HG03139 (cell line): ENCODE measurements around the gene SLC38A1.

Experiments used
- ATAC-seq: cut with Tn5 transposase; IDR thresholded peaks from one replicate; pipeline ENCODE4 v1.9.1; 2021; ENCODE audit not compliant: unreplicated experiment

Gene SLC38A1

DNA sequence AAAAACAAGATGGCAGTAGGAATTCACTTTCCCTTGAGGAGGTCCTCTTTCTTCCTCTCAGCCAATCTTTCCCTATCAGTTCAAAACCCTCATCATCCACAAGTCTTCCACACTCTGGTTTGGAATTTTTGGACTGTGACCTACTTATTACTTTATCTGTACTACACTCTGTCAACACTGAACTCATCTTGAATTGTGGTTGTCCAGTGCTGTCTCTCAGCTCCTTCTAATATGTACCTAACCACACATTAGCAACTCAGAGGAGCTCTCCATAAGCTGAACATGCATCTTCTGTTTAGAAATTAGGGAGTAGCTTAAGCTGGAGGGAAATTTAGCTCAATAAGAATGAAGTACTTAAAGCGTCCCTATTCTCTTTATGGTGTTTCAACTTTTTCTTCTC, 34.8 kb downstream of the SLC38A1 start:
- ATAC-seq = no peak

DNA sequence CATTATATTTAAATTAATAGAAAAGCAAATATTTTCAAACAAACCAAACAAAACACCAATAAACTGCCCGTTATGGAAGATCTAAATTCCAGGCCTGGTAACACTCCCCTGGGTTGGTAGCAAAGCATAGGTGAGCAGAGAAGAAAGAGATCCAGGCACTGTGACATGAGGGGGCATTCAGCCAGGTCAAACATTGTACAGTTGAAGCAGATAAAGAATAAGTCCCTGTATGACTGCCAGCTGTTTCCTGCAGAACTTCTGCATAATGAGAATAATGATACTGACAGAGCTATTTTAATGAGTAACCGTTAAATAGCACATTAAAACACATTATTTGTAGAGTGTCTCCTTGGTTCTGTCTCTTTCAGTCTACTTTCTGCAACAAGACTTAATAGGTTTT, 35.4 kb downstream of the SLC38A1 start:
- ATAC-seq = no peak

DNA sequence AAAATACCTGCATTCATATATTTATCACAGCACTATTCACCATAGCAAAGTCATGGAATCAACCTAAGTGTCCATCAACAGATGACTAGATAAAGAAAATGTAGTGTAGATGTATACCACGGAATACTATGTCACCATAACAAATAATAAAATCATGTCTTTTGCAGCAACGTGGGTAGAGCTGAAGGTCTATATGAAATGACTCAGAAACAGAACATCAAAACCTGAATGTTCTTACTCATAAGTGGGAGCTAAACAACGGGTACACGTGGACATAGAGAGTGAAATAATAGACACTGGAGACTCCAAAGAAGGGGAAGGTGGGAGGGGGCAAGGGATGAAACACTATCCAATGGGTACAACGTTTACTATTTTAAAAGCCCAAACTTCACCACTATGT, 37.9 kb downstream of the SLC38A1 start:
- no peak for ATAC-seq

DNA sequence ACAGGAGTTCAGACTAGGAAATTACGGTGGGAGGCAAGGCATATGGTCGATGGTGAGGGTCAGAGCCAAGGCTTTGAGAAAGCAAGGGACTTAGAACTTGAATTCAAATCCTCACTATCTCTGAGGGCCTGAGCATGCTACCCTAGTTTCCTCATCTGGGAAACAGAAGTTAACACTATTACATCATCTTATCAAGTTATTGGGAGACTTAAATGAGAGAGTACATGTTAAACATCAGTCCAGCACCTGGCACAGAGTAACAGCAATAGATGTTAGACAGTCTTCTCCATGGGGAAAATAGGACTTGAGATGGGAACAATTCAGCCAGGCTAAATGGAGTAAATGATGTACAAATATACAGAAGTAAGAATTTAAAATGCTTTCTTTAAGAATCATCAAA, 38.5 kb downstream of the SLC38A1 start:
- ATAC-seq = no peak

DNA sequence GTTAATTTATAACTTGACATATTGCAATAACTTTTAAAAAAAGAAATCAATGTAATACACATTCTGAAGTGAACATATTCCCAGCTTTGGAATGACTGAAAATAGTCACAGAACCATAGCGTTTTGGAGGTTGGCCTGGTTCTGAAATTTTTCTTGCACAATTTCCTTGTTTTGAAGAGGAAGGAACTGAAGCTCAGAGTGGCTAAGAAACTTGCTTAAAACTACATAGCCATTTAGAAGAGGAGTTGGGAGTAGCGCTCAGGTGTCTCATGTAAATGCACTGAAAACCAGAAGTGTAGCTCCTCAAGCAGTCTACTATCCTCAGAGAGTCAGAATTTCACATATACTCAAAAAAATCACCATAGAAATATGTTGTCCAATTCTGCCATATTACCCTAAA, 41.2 kb downstream of the SLC38A1 start:
- ATAC-seq = no peak

DNA sequence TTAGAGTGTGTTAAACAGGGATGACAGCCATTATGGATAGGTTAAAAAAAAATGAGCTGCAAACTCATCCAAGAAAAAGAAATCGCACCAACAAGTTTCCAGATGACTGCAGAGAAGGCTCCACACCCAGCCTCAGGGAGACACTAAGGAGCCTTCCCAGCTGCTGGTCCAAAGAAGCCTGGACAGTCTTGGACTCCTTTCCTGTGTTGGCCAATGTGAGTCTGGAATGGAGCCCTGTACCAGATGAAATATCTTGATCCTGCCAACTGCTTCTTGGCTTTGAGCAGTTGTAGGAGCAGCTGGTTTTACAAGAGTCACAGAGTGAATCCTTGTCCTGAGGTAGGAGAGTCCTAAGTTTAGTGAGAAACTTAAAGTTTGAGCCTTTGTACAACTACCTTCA, 44.5 kb downstream of the SLC38A1 start:
- ATAC-seq = no peak

DNA sequence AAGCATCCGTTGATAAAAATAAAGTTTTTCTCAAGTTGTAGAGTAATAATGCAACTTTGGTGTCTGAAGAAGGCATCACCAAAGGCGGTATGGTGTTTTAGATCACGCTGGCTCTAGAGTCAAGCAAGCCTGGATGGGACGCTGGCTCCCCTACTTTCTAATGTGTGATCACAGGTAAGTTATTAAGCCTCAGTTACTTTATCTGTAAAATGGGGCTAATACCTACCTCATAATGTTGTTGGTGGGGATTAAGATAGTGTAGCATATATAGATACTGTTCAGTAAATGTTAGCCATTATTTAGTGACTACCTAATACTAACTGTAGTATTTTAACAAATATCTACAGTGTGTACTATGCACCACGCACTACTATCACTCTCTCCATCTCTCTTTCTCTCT, 45.8 kb downstream of the SLC38A1 start:
- ATAC-seq = no peak

DNA sequence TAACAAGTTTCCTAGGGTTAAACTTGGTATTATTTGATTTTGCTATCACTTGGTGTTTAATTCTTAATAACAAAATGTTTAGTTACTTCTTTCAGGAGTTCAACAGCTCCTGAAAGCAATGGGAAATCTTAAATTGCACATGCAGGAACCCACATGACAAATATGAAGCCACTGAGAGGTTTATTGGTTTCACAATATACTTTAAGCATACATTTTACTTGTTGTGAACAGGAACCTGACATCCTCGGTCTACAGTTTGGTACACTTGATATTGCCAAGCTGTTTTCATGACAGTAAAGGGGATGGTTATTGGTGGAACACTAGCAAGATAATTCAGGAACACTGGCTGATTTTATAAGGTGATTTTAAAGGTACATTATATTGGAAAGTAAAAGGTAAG, 46.2 kb downstream of the SLC38A1 start:
- ATAC-seq = no peak

DNA sequence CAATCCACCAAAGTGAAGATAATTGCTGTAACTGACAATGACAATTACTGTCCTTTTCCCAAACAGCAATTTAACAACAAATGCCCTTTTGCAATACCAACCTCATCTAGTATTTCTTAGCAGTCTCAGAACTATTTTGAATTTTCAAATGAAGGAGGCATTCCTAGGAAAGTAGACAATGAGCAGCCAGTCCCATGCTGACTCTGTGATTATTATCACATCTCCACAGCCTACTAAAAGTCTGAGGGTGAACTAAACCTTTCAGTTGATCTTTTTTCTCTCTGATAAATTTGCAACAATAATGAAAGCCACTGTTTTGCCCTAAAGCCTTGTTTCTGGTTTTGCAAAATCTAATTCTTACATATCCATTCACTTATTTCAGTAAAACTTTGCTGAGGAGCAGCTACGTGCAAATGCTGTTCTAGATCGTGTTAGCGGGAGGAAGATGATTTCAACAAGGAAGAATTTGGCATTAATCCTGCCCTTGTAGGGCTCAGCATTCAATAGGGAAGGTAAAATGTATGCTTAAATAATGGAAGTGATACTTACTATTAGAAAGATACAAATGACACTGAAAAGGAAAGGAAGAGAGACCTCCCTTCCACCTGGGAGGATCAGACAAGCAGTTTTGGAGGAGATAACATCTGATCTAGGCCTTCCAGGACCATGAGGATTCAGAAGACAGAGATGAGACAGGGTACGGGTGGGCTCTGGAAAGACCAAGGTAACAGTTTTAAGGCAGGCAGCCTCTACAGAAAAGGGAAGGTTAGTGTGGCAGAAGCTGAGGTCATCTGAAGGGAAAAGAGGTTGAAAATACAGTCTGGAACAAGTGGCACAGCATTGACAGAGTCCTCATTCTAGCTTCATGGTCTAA, 47.4 kb downstream of the SLC38A1 start:
- ATAC-seq = no peak

DNA sequence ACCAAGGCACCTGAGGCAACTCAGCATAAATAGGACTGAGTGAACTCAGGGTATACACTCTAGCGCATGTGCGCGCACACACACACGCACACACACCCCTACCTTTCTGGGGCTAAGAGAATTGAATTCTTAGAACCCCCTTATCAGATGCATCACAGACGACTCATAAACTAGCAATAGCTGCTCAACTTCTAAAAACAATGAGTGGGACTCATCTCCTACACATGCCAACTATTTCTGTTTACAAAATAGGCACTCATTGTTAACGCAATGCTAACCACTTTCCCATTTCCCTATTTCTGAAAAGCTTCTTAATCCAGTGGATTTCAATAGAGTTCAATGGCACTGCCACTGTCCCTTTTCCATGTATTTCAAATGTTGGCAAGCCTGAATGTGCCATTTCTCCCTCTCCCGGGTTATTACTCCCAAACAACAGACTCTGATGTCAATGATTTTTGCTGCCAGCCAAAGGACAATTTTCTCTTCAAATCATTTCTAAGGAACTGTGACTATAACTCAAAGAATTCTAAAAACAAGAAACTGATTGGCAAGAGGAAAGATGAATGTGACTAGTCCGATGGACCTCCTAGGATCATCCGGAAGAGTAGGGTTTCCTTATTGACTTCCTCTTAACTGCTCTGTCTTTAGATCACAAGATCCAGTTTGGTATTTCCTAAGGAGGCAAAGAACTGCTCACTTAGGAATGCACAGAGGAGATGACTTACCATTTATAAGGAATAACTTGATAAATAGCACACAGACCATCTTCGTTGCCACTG, 48.8 kb downstream of the SLC38A1 start:
- no peak for ATAC-seq

DNA sequence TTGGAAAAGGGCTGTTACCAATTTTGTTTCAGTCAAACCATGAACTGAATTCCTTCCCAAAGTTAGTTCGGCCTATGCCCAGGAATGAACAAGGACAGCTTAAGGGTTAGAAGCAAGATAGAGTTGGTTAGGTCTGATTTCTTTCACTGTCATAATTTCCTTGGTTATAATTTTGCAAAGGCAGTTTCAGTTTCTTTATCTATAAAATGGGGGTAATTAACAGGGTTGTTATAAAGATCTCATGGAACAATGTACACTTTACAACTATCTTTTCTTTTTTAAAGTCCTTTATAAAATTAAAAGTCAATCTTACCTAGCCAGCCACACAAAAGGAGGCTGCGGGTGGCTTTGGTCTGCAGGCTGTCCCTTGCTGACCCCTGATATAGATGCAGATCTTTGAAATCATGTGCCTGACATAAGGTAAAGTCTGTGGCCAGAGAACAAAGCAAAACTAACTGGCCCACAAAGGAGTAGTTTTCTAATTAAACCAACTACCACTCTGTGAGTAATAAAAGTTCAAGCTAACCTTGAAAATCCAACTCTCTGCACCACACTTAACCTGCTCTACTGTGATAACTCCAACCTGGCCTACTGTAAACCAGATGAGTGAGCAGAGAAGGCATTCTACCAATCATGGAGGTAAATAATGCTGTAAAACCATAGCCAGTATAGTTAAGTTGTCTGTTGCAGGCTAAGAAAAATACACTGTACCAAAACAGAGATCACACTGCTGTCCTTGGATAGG, 49.5 kb downstream of the SLC38A1 start:
- no peak for ATAC-seq

DNA sequence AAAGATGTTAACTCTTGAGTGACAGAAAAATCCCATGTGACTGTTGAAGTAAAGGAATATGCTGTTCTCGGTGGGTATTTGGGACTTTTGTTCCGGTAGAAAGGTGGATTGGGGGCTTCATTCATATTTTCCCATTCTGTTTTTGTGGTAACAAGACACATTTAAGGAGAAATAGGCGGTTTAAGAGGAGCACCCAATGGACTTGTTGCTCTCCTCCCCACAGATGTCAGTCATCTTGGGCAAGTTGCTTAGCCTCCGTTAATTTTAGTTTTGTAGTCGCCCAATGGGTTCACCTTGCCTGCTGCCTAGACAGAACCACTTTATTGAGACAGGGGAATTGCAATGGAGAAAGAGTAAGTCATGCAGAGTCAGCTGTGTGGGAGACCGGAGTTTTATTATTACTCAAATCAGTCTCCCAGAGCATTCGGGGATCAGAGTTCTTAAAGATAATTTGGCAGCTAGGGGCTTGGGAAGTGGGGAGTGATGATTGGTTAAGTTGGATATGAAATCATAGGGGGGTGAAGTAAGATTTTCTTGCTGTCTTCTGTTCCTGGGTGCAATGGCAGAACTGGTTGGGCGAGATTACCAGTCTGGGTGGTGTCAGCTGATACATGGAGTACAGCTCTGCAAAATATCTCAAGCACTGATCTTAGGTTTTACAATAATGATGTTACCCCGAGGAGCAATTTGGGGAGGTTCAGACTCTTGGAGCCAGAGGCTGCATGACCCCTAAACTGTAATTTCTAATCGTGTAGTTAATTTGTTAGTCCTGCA, 50.3 kb downstream of the SLC38A1 start:
- ATAC-seq = no peak

DNA sequence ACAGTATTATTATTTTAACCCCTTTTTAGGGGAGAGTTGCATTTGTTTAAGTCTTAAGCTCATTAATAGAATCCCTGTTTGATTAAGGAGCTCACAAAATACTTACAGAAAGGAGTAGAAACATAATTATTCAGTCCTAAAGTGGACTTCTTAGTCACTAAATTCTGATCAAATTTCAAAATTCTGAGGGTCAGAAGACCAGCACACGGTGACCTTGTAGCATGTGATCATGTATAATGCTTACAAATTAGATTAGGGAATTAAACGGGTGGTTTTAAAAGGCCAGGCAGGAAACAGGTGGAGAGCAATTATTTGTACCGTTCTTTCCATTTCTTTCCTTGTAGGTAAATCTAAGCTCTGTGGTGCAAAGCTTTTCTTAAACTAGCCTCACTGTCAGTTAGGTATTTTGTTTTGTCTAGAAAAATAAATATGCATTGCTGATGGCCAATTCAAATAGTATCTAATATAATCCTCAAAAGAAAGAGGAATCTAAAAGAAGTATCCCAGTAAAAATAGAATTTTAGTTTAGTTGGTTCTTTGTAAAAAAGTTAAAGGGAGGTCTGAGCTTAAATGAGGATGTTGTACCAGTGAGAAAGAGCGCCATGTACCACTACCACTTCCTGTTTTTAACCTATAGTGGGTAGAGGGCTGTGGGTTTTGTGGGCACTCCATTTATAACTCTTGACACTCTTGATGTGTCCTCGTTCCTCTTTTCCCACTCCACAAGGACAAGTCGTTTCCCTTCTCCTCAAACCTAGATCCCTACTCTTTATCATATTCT, 51.1 kb downstream of the SLC38A1 start:
- ATAC-seq = peak; percentile 64

DNA sequence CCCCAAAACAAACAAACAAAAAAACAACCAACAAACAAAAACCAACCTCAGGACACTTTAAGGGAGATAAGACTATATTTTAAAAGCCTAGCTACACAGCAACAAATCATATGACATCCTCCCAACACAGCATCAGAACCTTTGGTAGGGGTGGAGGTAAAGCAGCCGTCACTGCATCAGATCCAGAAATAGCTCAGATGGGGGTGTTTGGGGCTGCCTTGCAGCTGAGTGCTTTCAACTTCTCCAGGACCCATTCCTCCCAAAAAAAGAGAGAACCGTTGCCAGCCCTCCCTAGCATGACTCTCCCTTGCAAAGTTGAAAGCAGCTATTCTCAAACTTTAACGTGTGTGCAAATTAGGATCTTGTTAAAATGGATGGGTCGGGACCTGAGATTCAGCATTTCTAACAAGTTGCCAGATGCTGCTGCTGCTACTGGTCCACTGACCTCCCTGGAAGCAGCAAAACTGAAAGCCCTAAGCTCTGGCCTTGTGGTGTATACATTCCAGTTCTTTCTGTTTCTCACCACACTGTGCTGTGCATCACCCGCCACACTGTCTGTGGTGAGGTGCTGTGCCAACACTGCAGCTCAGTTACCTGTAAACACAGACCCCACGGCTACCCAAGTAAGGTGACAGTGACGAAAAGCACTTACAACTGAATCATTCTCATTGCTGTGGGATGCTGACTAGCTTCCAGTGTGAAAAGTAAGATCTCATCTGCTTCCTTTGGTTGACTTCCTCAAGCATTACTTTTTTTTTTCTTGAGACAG, 54.0 kb downstream of the SLC38A1 start:
- peak; percentile 57 for ATAC-seq

DNA sequence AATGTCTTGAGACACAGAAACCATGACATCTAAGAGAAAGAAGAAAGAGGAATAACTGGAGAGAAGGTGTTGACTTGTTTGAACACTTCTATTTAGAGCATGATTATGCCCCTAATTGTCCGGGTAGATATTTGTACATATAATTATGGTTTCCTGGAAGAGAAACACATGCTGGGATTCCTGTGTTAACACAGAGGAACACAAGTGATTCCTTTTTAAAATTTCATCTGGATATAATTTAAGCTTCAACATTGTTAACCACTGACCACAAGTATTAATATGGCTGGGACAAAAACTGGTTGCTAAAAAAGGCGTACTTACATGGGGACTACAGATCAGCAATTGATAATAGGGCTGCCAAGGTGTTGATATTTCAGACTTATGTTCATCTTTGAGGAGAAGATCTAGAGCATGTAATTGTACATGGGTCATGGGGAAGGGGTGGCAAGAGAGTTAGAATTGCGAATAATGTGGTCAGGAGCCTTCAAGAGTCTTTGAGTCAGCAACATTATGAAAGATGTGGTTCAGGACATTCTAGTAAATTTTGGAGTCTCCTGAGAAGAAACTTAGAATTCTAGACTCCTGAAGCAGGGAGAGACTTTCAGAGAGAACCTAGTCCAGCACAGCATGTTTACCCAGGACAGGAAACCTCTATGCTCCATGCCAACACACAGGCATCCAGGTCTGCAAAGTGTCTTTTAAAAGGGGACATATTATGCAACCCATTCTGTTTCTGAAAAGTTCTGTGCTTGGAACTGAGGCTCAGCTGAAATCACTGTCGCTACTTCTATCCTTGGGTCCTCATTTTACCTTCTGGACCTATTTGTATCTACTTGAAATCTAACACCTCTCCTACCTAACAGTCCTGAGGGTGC, 56.5 kb downstream of the SLC38A1 start:
- ATAC-seq = no peak

DNA sequence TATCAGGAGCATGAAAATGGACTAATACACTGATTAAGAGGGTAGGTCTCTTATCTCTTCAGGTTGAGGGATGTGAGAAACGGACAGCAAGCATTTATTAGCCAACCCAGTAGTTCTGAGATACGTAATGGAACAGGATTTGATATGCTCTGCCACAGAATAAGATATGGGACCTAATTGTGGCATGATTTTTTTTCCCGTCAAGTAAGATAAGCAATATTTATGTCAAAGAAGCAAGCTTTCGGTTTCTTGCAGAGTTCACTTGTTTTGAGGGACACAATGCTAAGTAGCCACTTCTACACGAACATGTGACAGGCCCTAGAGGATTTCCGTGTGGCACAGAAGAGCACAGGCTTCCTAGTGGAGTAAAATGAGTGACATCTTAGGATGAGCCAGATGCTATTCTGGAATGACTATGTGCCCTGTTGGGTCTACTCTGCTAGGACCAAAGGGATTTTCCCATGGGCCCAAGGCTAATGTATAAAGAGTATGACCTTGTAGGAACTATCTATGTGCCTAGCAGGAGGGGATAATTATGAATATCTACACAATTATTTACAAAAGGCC, 57.9 kb downstream of the SLC38A1 start:
- no peak for ATAC-seq

DNA sequence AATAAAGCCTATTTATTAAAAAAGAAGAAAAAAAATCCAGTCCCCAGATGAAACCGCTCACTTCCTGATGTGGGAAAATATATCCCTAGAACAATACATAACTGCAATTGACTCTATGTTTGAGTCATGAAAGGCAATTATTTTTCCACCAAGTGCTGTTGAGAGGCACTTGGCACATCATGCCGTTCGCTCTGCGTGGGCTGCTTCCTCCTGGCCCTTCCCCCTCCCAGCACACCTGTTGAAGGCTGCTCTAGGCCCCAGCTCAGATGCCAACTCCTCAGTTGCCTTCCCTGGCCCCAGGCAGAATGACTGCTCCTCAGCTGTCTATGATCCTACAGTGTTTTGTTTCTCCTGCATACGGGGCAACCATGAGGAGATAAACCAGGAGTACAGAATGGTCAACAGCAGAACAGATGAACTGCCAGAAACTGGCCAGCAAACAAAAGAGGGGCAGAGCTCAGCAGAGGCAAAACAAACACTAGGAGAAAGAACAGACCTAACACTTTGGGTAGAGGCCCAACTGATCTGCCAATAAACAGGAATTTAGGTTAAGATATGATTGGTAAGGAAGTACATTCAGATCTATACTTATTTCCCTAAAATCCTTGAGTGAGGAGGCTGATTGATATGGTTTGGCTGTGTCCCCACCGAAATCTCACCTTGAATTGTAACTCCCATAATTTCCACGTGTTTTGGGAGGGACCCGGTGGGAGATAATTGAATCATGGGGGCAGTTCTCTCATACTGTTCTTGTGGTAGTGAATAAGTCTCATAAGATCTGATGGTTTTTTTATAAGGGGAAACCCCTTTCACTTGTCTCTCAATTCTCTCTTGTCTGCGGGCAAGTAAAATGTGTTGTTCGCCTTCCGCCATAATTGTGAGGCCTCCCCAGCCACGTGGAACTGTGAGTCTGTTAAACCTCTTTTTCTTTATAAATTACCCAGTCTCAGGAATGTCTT, 58.6 kb downstream of the SLC38A1 start:
- peak; percentile 71 for ATAC-seq
